Renal cortical epithelial cell (primary cell): ENCODE measurements around the gene SFT2D3. TPM values are rescaled to one million over a fixed set of nuclear protein-coding genes. Genes with fewer than 3 reads are reported as not detected.

Experiments
- DNase-seq: peaks from one replicate; pipeline ENCODE4 v3.0.0-alpha.2; 2011; ENCODE audit warnings: low read depth
- total RNA-seq: library from RNA; depleted of rRNA; stranded (reverse); fragments of >200 nt; gene quantifications from 2 replicates; pipeline ENCODE4 v1.2.3, GENCODE V29; 2014

SFT2D3 gene
- total RNA-seq, 1 donor from 2014 or later = 9.2 TPM

DNA sequence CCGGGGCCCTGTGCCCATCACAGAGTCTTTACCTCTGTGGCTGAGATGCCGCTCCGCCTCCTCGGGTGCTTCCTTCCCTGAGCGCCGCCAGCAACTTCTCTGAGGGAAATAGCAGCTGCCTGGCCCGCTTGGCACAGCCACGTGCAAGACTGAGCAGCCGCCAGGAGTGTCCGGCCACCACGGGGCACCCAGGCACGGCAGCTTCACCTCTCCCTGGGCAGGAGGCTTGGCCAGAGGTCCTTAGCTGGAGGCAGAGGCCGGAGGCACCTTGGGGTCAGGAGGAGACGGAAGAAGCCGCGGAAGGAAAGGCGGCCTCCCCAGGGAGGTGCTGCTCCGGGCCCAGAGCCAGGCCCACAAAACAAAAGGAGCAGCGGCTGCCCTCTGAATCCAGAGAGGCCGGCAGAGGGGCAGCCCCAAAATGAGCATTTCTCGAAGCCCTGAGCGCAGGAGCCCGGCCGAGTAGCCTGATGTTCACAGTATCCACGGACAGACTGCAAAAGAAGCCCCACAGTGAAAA lies 20.0 kb upstream of the SFT2D3 start:
- no peak for DNase-seq

DNA sequence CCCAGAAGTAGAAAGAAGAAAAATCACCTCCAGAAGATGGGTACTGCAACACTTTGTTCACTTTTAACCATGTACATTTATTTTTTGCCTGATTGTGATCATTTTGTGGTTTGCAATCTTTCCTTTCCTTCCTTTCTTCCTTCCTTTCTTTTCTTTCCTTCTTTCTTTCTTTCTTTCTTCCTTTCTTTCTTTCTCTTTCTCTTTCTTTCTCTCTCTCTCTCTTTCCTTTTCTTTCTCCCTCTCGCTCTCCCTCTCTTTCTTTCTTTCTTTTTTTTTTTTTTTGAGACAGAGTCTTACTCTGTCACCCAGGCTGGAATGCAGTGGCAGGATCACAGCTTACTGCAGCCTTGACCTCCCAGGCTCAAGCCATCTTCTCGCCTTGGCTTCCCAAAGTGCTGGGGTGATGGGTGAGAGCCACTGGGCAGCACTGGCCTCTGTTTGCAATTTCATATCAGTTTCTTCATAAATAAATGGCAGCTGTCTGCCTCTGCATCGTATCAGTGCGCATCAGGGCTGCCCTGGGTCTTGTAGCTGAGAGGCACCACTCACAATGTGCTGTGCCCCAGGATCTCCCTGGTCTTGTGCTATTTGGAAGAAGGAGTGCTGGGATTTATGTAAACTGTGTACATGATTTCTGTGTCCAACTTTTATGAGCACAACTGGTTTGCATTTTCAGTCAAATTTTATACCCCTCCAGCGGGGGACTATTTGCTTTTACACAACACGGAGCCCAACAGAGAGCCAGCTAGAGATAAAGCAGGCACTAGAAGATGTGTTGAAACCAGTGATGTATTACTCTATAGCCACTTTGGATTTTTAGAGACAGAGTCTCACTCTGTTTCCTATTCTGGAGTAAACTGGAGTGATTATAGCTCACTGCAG lies 19.1 kb upstream of the SFT2D3 start:
- DNase-seq = no peak

DNA sequence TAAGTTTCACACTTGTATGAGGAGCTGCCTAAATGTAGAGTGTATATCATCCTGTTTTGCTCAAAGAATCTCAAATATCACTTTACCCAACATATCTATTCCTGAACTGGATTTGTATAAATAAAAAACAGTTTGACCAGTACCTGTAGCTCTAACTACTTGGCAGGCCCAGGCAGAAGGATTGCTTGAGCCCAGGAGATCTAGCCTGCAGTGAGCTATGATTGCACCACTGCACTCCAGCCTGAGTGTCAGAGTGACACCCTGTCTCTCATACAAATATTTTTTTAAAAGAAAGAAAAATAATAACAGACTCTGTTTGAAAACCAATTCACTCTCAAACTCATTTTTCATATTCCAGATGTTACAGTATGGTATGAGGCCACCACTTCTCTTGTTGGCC lies 18.2 kb upstream of the SFT2D3 start:
- DNase-seq = no peak

DNA sequence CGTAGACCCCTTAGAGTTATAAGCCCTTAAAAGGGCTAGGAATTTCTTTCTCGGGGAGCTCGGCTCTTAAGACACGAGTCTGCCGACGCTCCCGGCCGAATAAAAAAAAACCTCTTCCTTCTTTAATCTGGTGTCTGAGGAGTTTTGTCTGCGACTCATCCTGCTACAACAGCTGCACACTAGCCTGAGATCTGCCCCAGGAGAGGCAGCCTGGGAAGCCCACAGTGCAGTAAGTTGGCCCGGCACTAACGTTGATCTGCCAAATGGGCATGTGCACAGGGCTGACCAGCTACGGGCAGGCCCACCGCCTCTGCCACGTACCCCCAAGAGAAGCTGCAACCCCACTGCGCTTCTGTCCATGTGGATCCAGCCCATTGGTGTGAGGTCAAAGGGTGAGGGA lies 17.5 kb upstream of the SFT2D3 start:
- DNase-seq = no peak

DNA sequence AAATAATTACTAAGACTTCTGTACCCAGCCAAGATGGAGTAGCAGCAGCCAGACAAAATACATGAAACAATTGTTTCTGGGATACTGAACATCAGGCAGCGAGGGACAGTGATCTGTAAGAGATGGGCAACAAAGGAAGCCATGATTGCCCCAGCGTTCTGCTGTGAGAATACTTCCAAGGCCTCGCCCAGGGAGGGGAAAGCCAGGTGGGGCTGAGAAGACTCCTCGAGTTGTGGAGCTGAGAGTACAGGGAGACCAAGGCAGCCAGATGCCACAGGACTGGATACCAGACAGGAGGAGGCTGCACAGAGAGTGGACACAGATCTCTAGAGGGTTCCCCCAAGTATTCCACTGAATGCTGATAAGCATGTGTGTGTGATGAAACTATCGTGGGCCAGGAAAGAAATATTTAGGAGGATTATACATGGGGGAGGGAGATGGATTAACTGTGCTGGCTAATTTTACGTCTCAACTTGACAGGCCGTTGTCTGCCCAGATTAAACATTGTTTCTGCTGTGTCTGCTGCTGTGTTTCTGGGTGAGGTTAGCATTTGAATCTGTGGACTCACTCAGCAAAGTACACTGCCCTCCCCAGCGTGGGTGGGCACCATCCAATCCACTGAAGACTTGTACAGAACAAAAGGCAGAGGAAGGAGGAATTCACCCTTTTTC lies 15.8 kb upstream of the SFT2D3 start:
- no peak for DNase-seq

DNA sequence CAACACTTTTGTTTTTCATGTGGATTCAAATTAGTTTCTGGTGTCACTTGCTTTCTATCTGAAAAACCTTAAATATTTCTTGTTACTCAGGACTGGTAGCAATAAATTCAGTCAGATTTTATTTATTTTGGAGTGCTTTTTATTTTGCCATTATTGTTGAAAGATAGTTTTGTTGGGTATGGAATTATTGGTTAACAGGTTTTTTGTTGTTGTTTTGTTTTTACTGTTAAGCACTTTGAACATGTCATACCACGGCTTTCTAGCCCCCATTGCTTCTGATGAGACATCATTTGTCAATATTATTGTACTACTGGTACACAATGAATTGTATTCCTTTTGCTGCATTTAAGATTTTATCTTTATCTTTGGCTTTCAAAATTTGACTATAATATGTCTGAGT lies 12.9 kb upstream of the SFT2D3 start:
- no peak for DNase-seq

DNA sequence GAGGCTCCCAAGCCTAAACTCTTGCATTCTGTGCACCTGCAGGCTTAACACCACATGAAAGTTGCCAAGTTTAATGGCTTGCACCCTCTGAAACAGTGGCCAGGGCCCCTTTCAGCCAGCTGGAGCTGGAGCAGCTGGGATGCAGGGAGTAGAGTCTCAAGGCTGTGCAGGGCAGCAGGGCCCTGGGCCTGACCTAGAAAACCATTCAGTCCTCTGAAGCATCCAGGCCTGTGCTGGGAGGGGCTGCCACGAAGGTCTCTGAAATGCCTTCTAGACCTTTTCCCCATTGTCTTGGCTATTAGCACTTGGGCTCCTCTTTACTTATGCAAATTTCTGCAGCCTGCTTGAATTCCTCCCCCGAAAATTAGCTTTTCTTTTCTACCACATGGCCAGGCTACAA lies 10.6 kb upstream of the SFT2D3 start:
- DNase-seq = no peak

DNA sequence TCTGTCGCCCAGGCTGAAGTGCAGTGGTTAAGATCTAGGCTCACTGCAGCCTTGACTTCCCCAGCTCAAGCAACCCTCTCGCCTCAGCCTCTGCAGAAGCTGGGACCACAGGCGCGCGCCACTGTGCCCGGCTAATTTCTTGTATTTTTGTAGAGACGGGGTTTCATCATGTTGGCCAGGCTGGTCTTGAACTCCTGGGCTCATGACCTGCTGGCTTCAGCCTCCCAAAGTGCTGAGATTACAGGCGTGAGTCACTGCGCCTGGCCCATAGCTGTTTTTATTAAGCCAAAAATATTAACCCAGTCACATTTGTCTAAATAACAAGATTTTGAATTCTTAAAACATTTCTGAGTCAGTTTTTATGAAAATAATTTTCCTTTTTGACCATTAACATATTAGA lies 6.3 kb upstream of the SFT2D3 start:
- DNase-seq = no peak

DNA sequence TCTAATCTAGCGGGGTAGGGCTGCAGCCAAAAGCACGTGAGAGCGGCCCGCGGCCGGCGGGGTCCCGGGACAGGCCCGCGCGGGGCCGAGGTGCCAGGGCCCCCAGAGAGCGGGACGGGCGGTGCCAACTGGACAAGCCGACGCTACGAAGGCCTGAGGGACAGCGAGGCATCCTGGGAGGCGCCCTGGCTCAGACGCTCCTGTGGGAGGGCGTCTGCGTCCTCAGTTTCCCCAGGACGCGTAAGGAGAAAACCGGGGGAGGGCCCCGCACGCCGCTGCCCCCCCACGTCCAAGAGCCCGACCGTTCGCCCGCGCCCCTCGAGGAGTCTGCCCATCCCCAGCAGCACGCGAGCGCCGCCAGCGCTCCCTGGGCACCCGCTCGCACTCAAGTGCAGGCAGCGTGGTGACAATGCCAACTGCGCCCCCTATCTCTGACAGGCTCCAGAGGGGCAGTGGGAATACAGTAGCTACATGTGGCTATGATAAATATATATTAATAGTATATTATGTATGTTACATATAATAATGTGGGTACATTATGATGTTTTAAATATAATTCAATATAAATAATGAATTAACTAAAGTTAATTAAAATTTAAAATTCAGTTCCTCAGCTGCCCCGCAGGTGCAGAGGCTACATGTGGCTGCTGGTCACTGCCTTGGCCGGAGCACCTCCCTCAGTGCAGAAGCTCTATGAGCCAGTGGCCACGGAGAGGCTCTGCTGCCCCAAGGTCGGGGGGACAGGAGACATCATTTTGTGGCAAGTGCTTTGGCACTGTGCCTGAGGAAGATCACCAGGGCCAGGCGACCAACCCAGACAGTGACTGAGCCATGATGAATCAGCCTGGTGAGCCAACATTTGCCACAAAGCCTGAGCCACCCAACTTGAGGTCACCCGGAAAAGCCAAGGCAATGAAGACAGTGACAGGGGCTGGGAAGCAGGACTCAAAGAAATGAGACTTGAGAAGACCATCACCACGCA lies 5.5 kb upstream of the SFT2D3 start:
- peak; percentile 22 for DNase-seq

DNA sequence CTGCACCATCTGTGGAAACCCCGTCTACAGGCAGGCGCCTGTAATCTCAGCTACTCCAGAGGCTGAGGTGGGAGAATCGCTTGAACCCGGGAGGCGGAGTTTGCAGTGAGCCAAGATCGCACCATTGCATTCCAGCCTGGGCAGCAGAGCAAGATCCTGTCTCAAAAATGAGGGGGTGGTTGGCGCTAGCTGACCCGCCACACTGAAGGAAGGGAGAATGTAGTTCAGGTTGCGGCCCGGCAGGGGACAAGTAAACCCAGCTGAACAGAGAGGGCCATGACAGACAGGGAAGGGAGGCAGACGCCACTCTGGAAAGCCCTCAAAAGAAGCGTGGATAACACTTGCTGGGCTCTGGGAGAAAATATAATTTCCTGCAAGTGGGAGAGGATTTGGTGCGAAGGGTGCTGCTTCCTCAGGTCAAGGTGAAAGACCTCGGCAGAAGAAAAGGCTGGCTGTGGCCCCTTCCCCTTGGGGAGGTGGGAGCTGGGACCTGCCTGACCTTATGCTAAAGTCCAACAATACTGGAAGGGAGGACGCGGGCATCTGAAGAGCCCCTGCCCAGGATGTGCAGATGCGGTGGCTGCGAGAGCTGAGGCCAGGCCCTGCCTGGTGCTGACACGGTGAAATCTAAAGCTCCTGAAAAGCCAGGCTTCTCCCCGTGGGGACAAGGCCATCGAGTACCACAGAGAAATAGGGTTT lies 3.7 kb upstream of the SFT2D3 start:
- no peak for DNase-seq

DNA sequence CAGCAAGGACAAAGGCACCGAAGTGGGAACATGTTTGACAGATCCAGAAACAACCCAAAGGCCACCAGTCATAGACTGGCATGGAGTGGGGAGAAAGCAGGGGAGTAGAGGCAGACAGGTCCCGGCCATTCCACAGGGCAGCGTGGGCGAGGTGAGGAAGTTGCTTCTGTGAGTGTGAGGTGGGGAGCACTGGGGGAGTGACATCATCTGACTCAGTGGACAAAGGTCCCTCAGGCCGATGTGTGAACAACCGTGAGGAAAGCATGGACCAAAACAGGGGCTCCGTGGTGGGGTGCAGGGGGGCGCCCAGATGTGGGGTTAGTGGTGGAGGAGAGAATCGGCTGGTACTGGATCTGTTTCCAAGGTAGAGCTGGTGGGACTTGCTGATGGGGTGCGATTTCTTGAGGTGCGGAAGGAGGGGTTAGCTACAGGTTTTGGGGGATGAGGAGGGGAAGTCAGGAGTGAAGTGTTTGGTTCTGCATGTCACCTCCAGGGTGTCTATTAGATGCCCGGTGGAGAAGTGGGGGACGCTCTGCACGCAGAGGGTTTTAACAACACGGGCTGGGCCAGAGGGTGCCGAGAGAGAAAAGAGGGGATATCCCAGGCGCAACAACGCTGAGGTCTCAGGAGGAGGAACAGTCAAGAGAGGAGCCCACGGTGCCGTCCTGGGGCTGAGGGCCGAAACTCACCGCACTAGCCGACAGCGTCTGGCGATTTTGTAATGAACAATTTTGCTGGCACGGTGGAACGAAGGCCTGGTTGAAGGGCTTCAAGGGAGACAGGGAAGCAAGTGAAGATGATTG lies 2.5 kb upstream of the SFT2D3 start:
- no peak for DNase-seq

DNA sequence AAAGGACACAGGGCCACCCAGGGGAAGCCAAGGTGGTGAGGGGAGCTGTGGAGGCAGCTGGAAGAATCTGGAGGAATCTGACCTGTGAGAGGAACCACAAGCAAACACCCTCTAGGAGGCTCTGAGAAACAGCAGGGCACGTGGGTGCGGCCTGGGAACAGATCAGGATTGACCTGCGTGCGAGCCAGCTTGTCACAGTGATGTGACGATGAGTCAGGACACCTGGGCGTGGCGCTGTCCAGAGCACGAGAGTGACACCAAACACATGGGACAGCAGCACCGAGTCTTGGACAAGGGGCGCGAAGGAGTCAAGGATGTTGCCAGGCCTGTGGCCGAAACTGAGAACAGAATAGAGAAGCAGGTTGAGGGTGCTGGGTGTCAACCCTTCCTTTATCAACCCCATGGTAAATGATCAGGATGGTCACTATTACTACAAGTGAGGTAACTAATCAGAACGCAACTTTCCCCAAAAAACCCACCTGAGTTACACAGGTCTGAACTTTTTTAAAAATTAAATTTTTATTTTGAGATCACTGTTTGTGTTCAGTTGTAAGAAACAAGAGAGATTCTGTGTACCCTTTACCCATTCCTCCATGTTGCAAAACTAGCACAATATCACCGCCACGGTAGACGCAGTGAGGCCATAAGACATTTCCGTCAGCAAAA lies 637 bp upstream of the SFT2D3 start:
- DNase-seq = peak; percentile 23

DNA sequence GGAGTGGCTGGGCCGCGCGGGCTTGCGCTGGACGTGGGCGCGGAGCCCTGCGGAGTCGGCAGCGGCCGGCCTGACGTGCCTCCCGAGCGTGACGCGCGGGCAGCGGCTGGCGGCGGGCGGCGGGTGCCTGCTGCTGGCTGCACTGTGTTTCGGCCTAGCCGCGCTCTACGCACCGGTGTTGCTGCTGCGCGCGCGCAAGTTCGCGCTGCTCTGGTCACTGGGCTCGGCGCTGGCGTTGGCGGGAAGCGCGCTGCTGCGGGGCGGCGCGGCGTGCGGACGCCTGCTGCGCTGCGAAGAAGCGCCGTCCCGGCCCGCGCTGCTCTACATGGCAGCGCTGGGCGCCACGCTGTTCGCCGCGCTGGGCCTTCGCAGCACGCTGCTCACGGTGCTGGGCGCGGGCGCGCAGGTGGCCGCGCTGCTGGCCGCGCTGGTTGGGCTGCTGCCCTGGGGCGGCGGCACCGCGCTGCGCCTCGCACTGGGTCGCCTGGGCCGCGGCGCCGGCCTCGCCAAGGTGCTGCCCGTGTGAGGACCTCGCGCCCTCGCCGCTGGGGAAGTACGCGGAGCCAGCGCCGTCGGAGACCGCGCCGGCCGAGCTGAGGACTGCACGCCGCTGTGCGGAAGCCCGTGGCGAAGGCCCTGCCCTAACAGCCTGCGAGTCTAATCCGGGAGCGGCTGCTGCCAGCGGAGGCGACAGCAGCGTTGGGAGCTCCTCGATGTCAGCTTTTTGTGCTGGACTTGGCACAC lies 526 bp downstream of the SFT2D3 start:
- DNase-seq = peak; percentile 41

DNA sequence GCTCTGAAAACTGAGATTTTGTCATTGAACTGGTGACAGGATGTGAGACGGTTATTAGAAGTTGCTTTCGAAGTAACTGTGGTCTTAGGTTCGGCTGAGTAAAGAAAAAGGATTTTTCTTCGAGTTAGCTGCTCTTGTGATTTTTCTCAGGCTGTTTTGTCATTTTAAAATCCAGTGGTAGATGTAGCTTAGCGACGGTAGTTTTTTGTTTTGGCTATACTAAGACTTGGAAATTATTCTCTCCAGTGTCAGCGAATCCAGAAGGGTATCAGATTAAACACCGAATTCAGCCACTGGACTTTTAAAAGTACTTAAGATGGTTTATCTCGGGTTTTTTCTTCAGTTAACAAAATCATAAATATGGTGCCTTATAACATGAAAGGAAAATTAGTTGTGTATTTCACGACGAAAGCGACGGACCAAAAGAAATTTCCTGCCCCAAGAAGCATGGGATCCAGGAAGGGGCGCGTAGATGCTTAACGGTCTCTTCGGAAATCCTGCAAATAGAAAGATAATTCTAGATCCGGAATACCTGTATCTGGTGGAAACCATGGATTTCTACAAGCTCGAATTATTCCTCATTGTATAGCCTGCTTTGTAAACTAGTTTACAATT lies 1.2 kb downstream of the SFT2D3 start:
- DNase-seq = no peak

DNA sequence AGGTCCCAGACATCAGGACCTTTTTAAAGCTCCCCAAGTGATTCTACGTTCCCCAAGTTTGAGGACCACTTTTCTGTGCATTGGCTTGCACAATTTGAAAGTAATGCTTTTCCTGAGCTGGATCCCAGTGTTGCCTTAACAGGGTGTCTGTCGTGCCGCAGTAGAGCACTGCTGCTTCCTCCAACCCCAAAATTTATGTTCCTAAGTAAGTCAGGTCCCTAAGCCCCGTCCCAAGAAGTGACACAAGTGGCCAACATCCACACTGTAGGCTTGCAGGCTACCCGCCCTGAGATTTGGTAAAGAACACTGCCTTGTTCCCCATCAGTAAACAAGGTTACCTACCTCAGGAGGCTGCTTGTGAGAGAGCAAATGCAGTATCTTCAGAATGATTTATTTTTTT lies 2.0 kb downstream of the SFT2D3 start:
- DNase-seq = no peak

DNA sequence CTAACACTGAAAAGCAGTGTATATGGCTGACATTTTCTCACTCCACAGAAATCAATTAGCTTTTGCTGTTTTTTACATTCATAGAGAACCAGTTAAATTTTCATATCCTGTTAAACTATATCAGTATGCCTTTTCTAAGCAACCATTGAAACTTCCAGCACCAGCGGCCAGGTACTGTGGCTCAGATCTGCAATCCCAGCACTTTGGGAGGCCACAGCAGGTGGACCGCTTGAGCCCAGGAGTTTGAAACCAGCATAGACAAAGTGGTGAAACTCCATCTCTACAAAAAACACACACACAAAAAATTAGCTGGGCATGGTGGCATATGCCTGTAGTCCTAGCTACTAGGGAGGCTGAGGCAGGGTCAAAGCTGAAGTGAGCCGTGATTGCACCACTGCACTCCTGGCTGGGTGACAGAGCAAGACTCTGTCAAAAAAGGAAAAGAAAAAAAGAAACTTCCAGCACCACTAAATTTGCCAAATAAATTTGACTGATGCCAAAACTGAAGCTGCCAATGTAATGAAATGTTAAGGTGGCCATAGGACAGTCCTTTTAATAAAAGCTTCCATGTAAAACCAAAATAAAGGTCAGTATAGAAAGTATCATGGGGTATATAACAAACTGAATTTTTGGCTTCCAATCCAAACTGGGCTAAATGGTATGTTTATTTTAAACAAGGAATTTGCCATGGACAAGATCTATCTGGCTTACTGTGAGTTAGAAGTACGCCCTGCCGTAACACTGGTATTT lies 3.5 kb downstream of the SFT2D3 start:
- no peak for DNase-seq

DNA sequence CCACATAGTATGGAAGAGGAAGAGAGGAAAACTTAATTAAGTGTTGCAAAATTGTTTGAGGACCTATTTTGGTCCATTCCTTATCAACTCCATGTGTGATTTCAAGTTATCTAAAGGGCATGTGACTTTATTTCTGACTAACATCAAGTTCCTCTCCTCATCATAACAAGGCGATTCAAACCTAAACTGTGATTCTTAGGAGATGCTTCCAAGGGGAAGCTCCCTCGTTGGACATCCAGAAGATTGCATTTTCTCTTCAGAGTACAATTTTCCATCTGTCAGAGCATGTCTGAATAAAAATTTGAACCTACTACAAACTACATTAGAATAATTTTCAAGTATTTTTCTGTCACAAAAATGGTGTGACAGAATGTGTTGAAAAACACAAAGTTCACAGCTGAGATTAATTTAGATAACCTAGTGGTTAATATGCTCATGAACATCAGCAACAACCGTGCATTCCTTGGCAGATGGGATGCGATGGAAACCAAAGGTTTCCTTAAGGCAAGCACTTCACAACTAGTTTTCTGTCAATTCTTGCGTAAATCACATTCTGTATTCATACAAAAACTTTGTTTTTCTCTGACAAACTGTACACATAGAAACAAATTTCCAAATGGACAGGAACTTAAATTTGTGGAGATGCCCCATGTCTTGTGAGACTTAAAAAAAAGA lies 4.2 kb downstream of the SFT2D3 start:
- DNase-seq = no peak
